ENCODE measurements around the gene TMEM179. TPM values are rescaled to one million over a fixed set of nuclear protein-coding genes. Genes with fewer than 3 reads are reported as not detected.

TMEM179 gene
- total and polyA plus RNA-seq, 9 donors, result 0.19 to 0.30 (median 0.22) TPM; not detected in 6

DNA sequence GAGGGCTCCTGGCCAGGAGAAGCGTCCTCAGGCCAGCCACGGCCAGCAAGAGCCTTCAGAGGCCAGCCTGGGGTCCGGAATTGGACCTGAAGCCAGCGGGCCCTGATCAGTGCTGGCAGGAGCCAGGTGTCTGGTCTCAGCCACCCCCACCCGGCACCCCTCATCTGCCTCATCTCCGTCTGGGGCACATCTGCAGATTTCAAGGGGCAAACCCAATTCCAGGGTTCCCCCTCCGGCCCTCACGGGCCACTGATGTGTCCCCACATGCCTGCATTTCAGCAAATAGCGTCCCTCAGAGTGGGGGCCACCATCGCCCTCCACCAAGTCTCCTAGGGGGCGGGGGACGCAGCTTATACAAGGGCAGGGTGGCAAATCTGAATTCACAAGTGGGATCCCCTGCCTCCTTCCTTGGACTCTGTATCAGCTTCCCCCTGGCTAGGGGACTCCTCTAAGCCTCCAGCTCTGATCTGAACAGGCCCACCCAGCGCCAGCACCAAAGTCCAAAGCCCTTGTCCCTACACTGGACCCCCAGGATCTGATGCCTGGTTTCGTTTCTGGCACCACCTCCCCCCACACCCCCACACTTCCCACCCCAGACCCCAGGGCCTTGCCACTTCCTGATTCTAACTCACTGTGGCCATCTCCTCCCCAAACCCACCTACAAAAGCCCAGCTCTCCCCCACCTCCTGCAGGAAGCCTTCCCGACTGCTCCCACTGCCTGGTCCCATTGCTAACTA is 10.1 kb downstream of the TMEM179 start:
- no peak overlapping the region for H3K4me3 ChIP-seq
- DNase-seq, result no peak
- 85 to 90% (median 87%) methylated on average over 15 of the region's 15 CpGs for WGBS, 3 donors
- H3K27ac ChIP-seq, result no peak overlapping the region
- H3K4me1 ChIP-seq (ENCODE audit: insufficient read depth), result peaks cover 7% of the 10 kb centered on the region
- no peaks in the 10 kb centered on the region for H3K27me3 ChIP-seq
- intact Hi-C loops (cut with DNase I), result no loop called here
- H3K36me3 ChIP-seq, result no peaks in the 10 kb centered on the region
- no peak for TF ChIP-seq POLR2A (IDR thresholded peaks at IDR 0.05)
- TF ChIP-seq, protein P1, sequence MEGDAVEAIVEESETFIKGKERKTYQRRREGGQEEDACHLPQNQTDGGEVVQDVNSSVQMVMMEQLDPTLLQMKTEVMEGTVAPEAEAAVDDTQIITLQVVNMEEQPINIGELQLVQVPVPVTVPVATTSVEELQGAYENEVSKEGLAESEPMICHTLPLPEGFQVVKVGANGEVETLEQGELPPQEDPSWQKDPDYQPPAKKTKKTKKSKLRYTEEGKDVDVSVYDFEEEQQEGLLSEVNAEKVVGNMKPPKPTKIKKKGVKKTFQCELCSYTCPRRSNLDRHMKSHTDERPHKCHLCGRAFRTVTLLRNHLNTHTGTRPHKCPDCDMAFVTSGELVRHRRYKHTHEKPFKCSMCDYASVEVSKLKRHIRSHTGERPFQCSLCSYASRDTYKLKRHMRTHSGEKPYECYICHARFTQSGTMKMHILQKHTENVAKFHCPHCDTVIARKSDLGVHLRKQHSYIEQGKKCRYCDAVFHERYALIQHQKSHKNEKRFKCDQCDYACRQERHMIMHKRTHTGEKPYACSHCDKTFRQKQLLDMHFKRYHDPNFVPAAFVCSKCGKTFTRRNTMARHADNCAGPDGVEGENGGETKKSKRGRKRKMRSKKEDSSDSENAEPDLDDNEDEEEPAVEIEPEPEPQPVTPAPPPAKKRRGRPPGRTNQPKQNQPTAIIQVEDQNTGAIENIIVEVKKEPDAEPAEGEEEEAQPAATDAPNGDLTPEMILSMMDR (IDR thresholded peaks at IDR 0.05), result no peak
- H3K9me3 ChIP-seq, result no peaks in the 10 kb centered on the region

- no peak for DNase-seq
- Histone ChIP-seq H3K4me3 (no peak overlapping the region), H3K36me3 (no peaks in the 10 kb centered on the region), H3K27ac (no peak overlapping the region), H3K4me1 (ENCODE audit: insufficient read depth) (peaks cover 7% of the 10 kb centered on the region), H3K27me3 (no peaks in the 10 kb centered on the region), H3K9me3 (no peaks in the 10 kb centered on the region)
- TF ChIP-seq, protein P1 (IDR thresholded peaks at IDR 0.05), result no peak
- TF ChIP-seq POLR2A (IDR thresholded peaks at IDR 0.05) (no peak), EP300 (IDR thresholded peaks at IDR 0.05) (no peak)
- 64 to 70% (median 69%) methylated on average over 12 of the region's 12 CpGs for WGBS, 3 donors
- intact Hi-C loops (cut with DNase I), result no loop called here
Measured at GRCh38 chr14:104593710-104594136, 10.8 kb downstream of the TMEM179 start.

DNA sequence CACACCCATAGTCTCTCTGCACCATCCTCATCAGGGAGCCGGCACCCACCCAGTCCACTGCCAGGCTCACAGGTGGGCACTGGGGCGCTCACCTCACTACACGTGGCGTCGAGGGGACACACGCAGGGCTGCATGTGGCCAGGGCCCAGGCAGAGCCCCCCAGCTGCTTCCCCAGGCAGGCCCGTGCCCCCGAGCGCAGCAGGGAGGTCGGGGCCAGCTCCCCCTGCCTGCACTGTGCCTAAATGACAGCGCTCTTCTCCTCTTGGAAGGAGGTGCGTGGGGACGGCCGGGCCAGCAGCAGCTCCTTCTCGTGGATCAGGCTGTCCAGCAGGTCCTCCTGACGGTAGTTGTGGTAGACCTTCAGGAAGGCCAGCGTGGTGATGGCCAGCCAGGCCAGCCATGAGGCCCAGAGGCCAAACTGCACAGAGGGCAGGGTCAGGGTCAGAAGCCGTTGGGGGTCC is 11.3 kb downstream of the TMEM179 start:
- no peaks in the 10 kb centered on the region for H3K36me3 ChIP-seq
- no peak overlapping the region for H3K27ac ChIP-seq
- WGBS, 3 donors, result 74 to 83% (median 77%) methylated on average over 9 to 18 of the region's 18 CpGs
- H3K4me1 ChIP-seq (ENCODE audit: insufficient read depth), result peaks cover 7% of the 10 kb centered on the region
- no peaks in the 10 kb centered on the region for H3K9me3 ChIP-seq
- intact Hi-C loops (cut with DNase I), result no loop called here
- no peaks in the 10 kb centered on the region for H3K27me3 ChIP-seq
- TF ChIP-seq EP300 (IDR thresholded peaks at IDR 0.05) (no peak), POLR2A (IDR thresholded peaks at IDR 0.05) (no peak)
- TF ChIP-seq, protein P1 (IDR thresholded peaks at IDR 0.05), result no peak
- DNase-seq, result no peak
- H3K4me3 ChIP-seq, result no peak overlapping the region

DNA sequence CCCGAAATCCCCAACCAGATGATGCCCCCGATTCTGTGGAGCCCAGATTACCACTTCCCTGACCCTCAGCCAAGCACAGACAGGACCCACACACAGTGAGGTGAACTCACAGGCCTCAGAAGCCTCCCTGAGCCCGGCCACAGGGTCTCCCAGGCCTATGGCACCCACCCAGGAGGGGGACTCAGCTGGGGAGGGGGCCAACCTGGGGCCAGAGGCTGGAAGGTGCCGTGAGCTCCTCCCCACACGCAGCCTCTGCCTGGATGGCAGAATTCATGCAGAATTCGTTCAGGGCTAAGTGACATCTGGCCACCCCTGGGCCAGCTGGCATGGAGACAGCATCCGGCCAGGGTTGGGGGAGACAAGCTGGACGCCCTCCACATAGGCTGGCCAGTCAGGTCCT is 11.8 kb downstream of the TMEM179 start:
- peaks cover 7% of the 10 kb centered on the region for H3K4me1 ChIP-seq (ENCODE audit: insufficient read depth)
- no peak overlapping the region for H3K27ac ChIP-seq
- no peak for DNase-seq
- 64 to 82% (median 68%) methylated on average over 7 to 8 of the region's 8 CpGs for WGBS, 3 donors
- no peaks in the 10 kb centered on the region for H3K27me3 ChIP-seq
- no peaks in the 10 kb centered on the region for H3K36me3 ChIP-seq
- H3K4me3 ChIP-seq, result no peak overlapping the region
- intact Hi-C loops (cut with DNase I), result no loop called here
- H3K9me3 ChIP-seq, result no peaks in the 10 kb centered on the region
- TF ChIP-seq, protein P1 (IDR thresholded peaks at IDR 0.05), result no peak
- TF ChIP-seq POLR2A (IDR thresholded peaks at IDR 0.05) (no peak), EP300 (IDR thresholded peaks at IDR 0.05) (no peak)

Data from ovary (tissue), 9 donors.